ENCODE measurements around the gene ENOX1.
A peak's percentile ranks its signal among the peaks of the same experiment; 100 is the strongest.
"Not testable (repeated sequence)": the region's sequence is repeated elsewhere in the genome, so short reads cannot be mapped to it uniquely, and the experiment has no call there.

The ENOX1 gene

DNA sequence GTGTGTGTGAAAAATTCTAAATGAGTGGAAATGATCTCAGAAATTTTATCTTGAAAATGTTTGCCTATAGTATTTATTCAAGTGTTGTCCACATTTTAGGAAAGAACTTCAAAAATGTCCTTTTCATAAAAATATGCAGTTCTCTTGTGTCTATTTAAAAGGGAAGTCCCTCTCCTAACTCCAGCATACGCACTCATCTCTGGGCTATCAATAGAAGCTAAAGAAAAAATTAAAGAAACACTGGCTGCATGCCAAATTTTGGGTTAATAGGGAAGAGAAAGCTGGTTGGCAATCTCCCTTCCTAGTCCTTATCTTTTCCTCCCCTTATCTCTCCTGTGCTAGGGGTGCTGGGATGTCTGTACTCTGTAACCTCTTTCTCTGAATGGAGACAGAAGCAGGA, 313.3 kb downstream of the ENOX1 start:
- peak; percentile 72 for DNase-seq

DNA sequence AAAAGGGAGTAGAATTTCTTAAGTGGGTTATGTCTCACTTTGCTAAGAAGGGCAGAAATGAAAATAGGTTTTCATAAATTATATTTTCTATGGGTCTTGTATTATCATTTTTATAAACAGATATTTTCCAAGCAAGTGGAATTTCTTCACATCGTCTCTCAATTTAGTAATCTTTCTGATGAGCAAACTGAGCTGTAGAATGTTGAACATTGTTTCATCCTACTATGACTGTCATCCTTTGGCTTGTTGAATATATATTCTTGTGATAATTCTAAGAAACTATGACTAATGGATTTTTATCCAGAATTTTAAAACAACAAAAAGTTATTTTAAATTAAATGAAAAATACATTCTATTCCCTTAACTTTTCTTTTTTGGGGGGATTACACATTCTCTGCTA, 313.8 kb downstream of the ENOX1 start:
- no peak for DNase-seq

DNA sequence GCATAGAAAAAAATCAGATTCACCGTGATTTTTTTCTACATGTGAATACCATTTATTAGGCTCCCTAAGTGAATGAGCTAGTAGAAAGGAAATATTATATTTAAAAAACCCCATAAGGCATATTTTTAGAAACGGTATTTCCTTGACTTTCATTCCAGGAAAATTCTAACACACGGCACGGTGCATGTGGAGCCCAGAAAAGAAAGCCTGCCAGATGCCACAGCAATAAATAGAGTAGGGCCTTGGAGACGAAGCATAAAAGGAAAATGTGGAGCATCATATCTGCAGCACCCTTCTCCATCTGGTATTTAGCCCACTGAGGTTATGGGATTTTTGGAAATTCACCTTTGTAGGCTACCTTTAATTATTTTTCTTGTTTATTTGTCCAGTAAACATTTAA, 314.4 kb downstream of the ENOX1 start:
- no peak for DNase-seq

DNA sequence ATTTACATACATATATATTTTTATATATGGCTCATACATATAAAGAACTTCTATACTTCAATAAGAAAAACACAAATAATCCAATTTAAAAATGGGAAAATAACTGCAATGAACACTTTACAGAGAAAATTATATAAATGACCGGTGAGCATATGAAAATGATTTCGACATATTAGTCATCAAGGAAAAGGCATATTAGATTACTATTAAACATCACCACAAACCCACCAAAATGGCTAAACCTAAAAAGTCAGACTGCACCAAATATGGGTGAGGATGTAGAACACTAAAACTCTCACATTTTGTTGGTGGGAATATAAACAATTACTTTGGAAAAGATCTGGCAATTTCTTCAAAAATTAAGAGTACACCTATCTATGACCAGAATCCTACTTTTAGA, 316.2 kb downstream of the ENOX1 start:
- no peak for DNase-seq

DNA sequence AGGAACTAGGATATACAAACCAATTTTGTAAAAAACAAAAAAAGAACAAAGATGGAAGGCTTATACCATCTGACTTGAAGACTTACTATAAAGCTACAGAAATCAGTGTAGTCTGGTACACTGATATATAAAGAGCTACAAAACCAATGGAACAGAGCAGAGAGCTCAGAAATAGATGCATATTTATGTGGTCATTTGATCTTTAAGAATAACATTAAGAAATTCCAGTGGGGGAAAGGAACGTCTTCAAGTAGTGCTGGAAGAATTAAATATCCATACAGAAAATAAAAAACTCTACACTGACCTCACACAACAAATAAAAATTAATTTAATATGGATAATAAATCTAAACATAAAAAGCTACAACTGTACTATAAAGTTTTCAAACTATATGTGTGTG, 317.0 kb downstream of the ENOX1 start:
- DNase-seq, result no peak

DNA sequence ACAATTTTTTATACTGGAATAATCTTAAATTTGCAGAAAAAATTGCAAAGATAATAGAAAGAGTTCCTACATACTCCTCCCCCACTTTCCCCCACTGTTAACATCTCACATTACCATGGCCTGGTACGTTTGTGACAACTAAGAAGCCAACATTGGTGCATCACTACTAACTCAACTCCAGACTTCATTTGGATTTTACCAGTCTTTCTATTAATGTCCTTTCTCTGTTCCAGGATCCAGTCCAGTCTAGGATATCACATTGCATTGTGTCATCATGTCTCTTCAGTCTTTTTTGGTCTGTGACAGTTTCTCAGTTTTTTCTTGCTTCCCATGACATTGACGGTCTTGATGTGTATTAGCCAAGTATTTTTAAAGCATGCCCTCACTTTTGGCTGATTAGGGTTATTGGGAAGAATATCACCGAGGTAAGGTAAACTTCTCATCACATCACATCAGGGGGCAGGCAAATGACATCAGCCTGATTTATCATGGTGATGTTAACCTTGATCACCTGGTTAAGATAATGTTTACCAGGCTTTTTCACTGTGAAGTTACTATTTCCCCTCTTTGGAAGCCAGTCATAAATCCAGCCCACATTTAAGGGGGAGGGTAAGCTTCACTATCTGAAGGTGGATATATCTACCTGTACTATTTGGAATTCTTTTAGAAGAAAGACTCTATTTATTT, 322.1 kb downstream of the ENOX1 start:
- no peak for DNase-seq

DNA sequence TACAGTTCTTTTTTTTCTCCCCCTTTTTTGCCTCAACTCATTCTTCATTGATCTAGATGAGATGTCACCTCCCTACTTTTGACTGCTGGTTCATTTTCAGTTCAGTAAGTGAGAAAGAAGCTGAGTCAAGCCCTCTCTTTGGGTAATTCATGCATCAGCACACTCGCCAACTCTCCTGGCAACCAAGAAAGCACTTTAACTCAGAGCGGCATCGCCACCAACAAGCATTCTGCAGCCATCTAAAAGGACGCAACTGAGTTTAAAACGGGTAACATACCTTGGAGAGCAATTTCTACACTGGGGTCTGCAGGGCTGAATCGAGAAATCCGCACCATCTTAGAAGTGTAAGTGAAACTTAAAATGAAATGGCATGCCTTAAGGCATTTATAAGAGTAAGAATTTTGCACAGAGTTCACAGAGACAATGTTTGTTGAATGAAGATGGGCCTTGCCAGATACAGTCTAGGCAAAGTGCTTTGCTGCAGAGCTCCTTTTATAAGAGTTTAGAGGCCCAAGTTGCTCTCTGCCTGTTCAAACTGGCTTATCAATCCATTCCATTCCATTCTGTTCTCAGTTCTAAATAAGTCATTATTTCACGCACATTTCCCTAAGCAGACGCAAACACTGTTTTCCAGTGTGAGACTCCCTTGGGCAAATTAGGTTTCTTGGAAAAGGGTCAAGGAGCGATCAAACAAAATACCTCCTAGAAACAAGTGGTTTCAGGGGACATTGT, 338.0 kb downstream of the ENOX1 start:
- DNase-seq, result no peak

DNA sequence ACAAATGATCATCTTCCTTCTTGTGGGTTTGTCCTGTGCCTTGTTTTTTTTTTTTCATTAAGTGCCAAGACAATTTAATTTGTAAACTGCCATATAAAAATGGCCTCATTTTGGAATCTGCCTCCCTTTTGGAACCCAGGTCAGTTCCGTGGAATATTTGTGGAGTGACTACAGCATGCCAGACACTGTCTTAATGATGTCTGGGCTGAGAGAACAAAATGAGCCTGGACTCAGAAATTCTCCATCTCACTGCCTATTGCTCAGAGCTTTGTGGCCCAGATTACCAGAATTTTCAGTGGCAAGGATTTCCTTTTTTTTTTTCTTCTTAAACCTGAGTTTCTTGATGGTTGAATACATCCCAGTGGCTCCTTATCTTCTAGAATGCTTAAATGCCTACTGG, 340.6 kb downstream of the ENOX1 start:
- DNase-seq, result no peak

DNA sequence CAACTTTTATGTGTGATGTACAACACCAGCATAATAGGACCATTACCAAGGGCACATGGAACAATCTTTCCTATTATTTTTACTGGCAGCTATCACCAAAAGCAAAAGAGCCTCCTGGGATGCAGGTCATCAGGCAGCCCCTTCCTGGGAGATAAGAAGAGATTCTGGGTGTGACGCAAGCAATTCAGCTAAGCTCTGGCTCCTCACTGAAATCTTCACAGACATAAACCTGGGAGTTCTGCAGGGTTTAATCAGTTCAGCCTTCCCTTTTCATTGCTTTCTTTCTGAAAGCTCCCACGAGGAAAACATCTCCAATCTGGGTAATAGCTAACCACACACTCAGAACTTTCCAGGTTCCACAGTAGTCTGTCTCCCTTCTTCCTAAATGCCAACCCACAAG, 341.1 kb downstream of the ENOX1 start:
- no peak for DNase-seq

DNA sequence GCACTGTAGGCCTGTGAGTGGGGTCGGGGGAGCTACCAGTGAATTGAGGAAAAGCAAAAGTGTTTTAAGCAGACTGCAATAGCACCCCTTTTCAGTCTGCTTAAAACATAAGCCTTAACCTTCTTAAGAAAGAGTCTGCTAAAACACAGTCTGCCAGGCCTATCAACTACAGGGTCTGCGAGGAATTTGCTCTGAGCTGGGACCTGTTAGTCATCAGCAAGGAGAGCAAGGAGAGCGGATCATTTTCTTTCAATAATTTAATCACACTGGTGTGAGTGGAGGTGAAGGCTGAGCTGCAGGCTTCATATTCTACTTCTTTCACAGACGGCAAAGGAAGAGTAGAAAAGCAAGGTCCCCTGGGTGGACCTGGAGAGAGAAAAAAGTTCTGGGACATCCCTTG, 342.7 kb downstream of the ENOX1 start:
- no peak for DNase-seq

DNA sequence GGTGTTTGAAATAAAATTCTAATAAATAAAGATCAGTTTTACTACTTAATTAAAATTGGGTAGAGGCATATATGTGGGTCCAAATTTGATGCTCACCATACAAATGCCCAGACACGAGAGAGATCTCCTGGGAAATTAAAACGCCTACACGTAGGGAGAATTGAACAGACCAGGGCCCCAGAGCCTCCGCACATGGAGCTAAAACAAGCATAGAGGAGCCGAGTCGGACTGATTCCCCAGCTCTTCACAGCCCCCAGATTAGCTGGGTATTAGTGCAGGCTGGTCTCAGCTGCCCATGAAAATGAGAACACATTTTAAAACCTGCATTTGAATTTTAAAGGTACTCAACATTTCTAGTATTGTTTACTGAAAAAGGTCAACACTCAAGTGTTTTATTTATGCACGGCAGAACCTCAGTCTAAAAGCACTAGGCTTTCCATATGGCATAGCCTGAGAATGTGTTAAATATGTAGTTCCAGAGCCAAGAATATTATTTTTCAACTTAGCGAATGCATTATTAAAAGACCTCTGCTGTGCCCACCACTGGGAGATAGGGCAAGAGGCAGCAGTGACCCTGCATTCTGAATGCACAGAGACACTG, 344.8 kb downstream of the ENOX1 start:
- no peak for DNase-seq

DNA sequence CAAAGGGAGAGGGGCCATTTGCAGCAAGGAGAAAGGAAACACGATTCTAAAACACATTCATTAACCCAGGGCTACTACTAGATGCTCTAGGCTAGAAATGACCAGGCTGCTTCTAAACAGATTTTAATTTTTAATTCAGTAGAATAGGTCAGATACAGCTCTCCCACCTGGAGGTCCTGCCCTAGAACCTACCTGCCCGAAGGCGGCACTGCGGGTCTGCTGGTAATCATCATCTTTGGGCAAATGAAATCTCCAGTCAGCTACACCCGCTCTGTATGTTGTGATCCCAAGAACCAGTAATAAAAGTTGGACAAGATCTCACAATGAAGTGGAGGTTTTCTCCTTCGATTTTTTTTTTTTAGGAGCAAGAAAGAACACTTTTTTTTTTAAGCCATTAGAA, 345.3 kb downstream of the ENOX1 start:
- no peak for DNase-seq

DNA sequence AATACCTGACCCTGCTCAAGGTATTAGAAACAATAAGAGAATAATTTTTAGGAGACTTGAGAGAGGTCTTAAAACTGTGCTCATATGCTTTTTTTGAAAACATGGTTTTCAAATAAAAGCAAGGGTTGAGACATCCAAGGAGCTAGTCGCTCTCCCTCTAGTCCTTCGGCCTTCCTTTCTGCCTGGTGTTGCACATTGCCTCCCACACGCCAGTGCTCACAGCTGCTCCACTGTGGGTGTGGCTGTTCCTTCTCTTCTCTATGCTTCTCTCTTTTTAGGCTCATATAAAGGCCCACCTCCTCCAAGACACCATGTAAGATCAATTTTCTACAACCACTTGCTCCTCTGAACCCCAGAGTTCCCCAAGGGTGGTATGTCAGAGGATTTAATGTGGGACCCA, 352.6 kb downstream of the ENOX1 start:
- DNase-seq, result no peak

DNA sequence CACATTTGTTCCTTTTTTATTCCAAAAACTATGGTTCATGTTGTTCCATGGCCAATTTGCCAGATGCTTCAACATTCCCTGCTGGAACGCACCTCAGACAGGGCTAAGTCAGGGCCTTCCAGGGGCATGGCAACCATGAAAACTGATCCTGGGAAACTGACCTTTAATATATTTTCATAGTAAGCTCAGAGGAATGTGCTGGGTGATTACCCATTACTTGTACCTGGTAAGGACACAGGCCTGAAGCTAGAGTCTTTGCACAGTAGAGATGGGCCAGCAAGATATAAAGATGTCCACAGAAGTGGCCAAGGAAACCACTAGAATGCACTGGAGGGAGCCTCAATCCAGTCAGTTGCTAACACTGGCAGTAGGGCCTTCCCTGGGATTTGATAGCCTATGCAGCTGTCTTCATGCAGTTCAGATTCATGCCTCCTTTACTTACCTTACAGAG, 353.1 kb downstream of the ENOX1 start:
- no peak for DNase-seq

DNA sequence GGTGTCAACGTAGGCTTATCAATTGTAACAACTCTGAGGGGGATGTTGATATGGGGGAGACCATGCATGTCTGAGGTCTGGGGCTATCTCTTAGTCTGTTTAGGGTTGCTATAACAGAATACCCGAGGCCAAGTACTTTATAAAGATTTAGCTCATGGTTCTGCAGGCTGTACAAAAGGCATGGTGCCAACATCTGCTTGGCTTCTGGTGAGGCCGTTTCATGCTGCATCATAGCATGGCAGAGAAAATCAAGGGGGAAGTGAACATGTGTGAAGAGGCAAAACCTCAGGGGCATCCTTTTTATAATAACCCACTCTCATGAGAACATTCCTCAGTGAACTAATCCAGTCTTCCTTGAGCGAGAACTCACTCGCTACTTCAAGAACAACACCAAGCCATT, 353.8 kb downstream of the ENOX1 start:
- DNase-seq, result no peak

DNA sequence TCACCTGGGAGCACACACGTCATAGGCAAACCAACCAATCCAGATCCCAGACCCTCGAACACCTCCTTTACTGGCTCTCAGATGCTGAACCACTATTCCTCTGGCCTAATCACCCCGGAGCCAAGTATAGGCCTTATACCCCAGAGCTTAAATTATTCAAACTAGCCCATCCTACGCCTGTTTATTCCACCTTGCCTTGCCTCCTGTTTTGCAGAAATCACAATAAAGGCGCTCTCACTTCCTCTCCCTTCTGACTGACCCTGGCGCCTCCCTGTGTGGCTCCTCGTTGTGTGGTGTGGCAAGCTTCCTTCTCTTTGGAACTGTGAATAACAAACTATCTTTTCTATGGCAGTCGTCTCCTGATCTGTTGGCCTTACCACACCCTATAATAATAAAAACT, 354.9 kb downstream of the ENOX1 start:
- DNase-seq, result no peak

DNA sequence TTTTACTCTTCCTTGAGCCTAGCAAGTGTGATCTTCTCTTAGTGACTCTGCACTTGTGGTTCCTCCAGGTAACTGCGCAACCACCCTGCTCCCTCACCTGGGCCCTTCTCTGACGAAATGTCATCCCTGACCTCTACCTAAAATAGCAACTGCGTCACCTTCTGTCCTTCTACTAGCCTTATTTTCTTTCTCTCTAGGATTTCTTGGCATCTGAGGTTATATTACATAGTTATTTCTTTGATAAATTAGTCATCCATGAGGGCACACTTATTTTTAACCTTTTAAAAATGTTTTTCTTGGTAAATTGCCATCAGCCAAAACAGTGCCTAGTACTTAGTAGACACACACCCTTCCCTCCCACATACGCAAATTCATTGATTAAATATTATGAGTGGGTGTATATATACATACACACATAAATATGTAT, 355.5 kb downstream of the ENOX1 start:
- DNase-seq, result no peak

DNA sequence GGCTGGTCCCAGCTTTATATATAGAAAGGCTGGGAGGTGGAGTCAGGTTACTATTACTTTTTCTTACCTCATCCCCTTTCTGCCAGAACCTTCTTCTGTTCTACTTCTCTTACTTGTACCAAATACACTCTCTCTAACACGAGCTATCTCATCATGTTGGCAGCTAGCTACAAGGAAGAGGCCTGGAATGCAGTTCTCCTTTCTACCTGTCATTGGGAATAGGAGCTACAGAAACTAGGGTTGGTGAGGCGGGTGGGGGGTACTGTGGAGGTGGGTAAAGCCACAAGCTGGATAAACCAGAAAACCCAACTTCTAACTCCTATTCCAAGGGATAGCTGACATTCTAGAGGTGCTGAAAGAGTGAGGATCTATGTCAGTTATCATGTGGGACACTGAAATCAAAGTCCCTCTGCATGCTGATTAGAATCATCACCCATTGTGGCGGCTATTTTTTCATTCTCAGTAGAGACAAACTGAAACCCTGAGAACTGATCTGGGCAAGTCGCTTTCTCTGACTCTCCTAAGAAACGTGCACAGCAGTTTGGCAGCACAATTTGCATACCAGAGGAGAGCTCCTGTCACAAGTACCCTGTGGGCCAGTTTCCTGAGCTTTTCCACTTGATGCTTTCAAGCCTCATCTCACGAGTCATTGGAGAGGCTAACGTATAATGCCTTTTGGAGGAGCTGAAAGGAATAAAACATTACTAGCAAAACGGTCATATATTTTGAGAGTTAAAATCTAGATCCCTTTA, 358.1 kb downstream of the ENOX1 start:
- no peak for DNase-seq

DNA sequence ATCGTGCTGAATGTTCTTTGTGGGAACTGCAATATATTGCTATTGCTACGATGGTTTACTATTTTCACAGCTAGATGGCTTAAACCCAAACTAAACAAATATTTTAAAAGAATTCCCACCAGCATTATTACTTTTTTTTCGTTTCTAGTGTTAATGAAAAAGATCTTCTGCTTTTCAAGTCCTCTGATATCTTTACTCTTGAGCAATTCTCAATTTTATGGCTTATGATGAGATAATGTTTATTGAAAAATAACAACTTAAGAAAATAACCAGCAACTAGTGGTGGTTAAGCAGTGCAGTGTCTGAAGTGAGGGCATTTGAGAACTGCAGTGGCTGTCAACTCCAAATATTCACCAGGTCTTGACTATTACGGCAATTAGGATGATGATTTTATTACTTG, 360.4 kb downstream of the ENOX1 start:
- DNase-seq, result no peak

DNA sequence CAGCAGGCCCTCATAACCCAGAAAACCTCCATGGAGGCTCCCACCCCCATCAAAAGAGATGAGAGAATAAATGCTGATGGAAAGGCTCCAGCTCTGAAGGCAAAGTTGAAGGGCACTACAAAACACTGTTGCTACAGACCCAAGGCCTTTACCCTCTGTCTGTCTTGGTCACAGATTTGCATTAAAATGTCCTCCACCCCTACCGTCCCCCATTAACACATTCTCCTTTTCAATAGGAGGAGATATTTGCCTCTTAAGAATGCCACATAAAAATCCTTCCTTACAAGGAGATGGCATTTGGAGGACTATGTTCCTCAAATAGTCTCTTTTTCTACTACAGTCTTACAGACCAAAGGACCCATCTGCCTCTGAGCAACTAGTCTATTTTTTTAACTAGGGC, 361.5 kb downstream of the ENOX1 start:
- no peak for DNase-seq

DNA sequence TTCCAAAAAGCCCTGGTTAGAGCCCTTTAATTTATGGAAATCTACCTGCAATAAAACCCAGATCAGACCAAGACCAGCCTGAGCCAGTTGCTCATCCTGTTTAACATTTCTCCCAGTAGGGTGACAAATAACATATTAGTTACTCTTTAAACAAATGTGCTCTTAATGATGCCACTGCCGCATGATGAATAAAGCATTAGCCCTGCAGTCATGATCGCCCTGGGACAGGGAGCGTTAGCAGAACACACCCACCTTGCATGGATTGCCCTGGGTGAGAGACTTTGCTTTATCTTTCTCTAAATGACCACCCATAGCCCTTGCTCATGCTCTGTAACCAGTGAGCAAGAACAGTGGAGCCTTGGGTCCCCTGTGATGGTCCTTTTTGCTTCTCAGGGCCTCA, 362.4 kb downstream of the ENOX1 start:
- DNase-seq, result no peak

DNA sequence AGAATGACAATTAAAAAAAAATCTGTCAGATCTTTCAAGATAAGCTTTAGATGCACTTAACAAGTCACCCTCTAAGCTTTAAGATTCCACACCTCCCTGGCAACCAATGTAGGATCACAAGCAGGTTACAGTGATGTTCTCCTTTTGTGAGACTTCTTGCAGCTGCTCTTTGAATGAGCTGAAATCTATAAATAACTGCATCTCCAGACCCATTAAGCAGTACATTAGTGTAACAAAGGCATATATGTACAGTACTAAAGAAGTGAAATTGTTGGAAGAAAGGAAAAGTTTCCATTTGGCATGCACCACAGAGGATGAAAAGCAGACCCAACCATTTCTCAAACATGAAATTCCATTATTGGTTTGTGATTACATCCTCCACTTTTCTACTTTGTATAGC, 364.7 kb downstream of the ENOX1 start:
- DNase-seq, result no peak

DNA sequence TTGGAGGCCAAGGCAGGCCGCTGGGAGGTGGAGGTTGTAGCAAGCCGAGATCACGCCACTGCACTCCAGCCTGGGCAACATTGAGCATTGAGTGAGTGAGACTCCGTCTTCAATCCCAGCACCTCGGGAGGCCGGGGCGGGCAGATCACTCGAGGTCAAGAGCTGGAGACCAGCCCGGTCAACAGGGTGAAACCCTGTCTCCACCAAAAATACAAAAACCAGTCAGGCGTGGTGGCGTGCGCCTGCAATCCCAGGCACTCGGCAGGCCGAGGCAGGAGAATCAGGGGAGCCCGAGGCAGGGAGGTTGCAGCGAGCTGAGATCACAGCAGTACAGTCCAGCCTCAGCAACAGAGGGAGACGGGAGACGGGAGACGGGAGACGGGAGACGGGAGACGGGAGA, 369.9 kb downstream of the ENOX1 start:
- not testable (repeated sequence) for DNase-seq

DNA sequence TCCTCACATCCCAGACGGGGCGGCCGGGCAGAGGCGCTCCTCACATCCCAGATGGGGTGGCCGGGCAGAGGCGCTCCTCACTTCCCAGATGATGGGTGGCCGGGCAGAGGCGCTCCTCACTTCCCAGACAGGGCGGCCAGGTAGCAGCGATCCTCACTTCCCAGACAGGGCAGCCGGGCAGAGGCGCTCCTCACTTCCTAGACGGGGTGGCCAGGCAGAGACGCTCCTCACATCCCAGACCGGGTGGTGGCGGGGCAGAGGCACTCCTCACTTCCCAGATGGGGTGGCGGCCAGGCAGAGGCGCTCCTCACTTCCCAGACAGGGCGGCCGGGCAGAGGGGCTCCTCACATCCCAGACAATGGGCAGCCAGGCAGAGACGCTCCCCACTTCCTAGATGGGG, 370.4 kb downstream of the ENOX1 start:
- DNase-seq, result not testable (repeated sequence)

Measured in hematopoietic multipotent progenitor cell treated with erythropoietin and hydrocortisone succinate and interleukin-3 and kit ligand, for 8 days (in vitro differentiated cells).